HepG2 (cell line): ENCODE data around the gene SLC16A11. TPM values are rescaled to one million over a fixed set of nuclear protein-coding genes. Genes with fewer than 3 reads are reported as not detected.

ENCODE experiments used
- CCDC6 ChIP-seq: sonication (generic); formaldehyde crosslinking; IDR thresholded peaks from 2 replicates; pipeline ENCODE4 v1.8.1; 2022; ENCODE audit warnings: mild to moderate bottlenecking, missing genetic modification reagents, moderate library complexity
- E2F5 ChIP-seq: sonication (generic); formaldehyde crosslinking; conservative IDR thresholded peaks from 2 replicates; pipeline ENCODE4 v1.4.0; 2020; ENCODE audit warnings: missing genetic modification reagents
- EHMT2 ChIP-seq: fragments of 200-600 bp; sonication (generic); IDR thresholded peaks from 2 replicates; pipeline ENCODE4 v1.7.0; 2017; ENCODE audit warnings: antibody characterized with exemption, low read depth, low read length, borderline replicate concordance
- GATAD2A ChIP-seq: IDR thresholded peaks from 2 replicates; pipeline ENCODE4 v1.6.1; 2016
- MAZ ChIP-seq, 2 experiments: sonication (generic) in 1 of 2; formaldehyde crosslinking in 1 of 2; IDR thresholded peaks; 2 replicates each; pipeline versions ENCODE4 v1.5.0 to v1.6.1; 2012 to 2020; ENCODE audit warnings: low read depth in 2 of 2, mild to moderate bottlenecking in 2 of 2, borderline replicate concordance in 1 of 2, improper control_type of control experiment in 1 of 2, low read length in 1 of 2, missing genetic modification reagents in 1 of 2, moderate library complexity in 1 of 2
- PHF8 ChIP-seq: sonication (generic); formaldehyde crosslinking; IDR thresholded peaks from 2 replicates; pipeline ENCODE4 v1.5.0; 2020; ENCODE audit warnings: missing genetic modification reagents
- SIX4 ChIP-seq: sonication (generic); formaldehyde crosslinking; IDR thresholded peaks from 2 replicates; pipeline ENCODE4 v1.4.0; 2020; ENCODE audit warnings: missing genetic modification reagents
- SMAD1 ChIP-seq: sonication (generic); formaldehyde crosslinking; IDR thresholded peaks from 2 replicates; pipeline ENCODE4 v1.4.0; 2020; ENCODE audit warnings: missing genetic modification reagents, low read depth, mild to moderate bottlenecking, borderline replicate concordance
- SOX13 ChIP-seq, 3 experiments: fragments of 450-650 bp in 1 of 3; sonication (generic) in 1 of 3; formaldehyde crosslinking in 1 of 3; IDR thresholded peaks in 2 of 3; conservative IDR thresholded peaks in 1 of 3; 2 replicates each; pipeline versions ENCODE4 v1.5.0 to v1.6.1; 2016 to 2020; ENCODE audit warnings: antibody characterized with exemption in 1 of 3, mild to moderate bottlenecking in 1 of 3, missing compliant biosample characterization in 1 of 3, missing genetic modification reagents in 1 of 3, moderate library complexity in 1 of 3
- SP5 ChIP-seq: IDR thresholded peaks from 2 replicates; pipeline ENCODE4 v1.6.1; 2016; ENCODE audit warnings: low read depth, borderline replicate concordance
- TCF7L2 ChIP-seq: IDR thresholded peaks from 2 replicates; pipeline ENCODE4 v1.6.1; 2011; ENCODE audit warnings: mild to moderate bottlenecking, low read depth, low read length, moderate library complexity
- YY1 ChIP-seq: IDR thresholded peaks from 2 replicates; pipeline ENCODE4 v1.6.1; 2011; ENCODE audit warnings: low read length, low read depth, moderate library complexity, mild to moderate bottlenecking; ENCODE audit not compliant: insufficient read depth, insufficient replicate concordance
- ZBTB7B ChIP-seq: sonication (generic); formaldehyde crosslinking; IDR thresholded peaks from 2 replicates; pipeline ENCODE4 v1.4.0; 2020; ENCODE audit warnings: missing genetic modification reagents
- ZNF329 ChIP-seq: sonication (generic); formaldehyde crosslinking; IDR thresholded peaks from 2 replicates; pipeline ENCODE4 v1.9.0; 2021; ENCODE audit warnings: low read depth, mild to moderate bottlenecking, missing genetic modification reagents
- ZNF33B ChIP-seq: sonication (generic); formaldehyde crosslinking; IDR thresholded peaks from 2 replicates; pipeline ENCODE4 v1.5.1; 2020; ENCODE audit warnings: mild to moderate bottlenecking, missing genetic modification reagents
- ZNF501 ChIP-seq: sonication (generic); formaldehyde crosslinking; IDR thresholded peaks from 2 replicates; pipeline ENCODE4 v1.5.1; 2020; ENCODE audit warnings: mild to moderate bottlenecking, moderate library complexity, missing genetic modification reagents
- ZNF503 ChIP-seq: sonication (generic); formaldehyde crosslinking; IDR thresholded peaks from 2 replicates; pipeline ENCODE4 v1.4.0; 2020; ENCODE audit warnings: missing genetic modification reagents
- polyA plus RNA-seq, 8 experiments: library from polyadenylated mRNA; depleted of rRNA in 3 of 8; stranded (reverse) in 7 of 8; unstranded in 1 of 8; fragments of >200 nt; fragmentation: Illumina TruSeq in 4 of 8; extraction: Trizol in 4 of 8; gene quantifications; 2 replicates each; pipeline versions ENCODE4 v1.2.1 to v1.2.3, GENCODE V29; 2011 to 2016; ENCODE audit warnings: low read depth in 4 of 8, missing spikeins in 1 of 8, mixed read lengths in 1 of 8; ENCODE audit not compliant: insufficient read depth in 1 of 8
- total RNA-seq, 5 experiments: library from RNA; depleted of rRNA; stranded (reverse); fragments of >200 nt; fragmentation: Illumina TruSeq; extraction: Trizol; gene quantifications; 2 replicates each; pipeline ENCODE4 v1.2.3, GENCODE V29; 2016; ENCODE audit warnings: low read depth in 1 of 5
- TF ChIP-seq, protein P1 (sequence below): sonication (generic); formaldehyde crosslinking; IDR thresholded peaks from 2 replicates; pipeline ENCODE4 v1.5.1; 2020; ENCODE audit warnings: missing genetic modification reagents, mild to moderate bottlenecking, borderline replicate concordance
- TF ChIP-seq, protein P2 (sequence below): sonication (generic); formaldehyde crosslinking; IDR thresholded peaks from 2 replicates; pipeline ENCODE4 v1.5.0; 2020; ENCODE audit warnings: missing genetic modification reagents
- TF ChIP-seq, protein P3 (sequence below): sonication (generic); formaldehyde crosslinking; IDR thresholded peaks from 2 replicates; pipeline ENCODE4 v1.4.0; 2020; ENCODE audit warnings: mild to moderate bottlenecking, low read depth, missing genetic modification reagents

SLC16A11 gene
- total and polyA plus RNA-seq, 2 of the 13 experiments (the other 11 are each of a cell fraction or from before 2014, with no cell fraction given) = not detected

DNA sequence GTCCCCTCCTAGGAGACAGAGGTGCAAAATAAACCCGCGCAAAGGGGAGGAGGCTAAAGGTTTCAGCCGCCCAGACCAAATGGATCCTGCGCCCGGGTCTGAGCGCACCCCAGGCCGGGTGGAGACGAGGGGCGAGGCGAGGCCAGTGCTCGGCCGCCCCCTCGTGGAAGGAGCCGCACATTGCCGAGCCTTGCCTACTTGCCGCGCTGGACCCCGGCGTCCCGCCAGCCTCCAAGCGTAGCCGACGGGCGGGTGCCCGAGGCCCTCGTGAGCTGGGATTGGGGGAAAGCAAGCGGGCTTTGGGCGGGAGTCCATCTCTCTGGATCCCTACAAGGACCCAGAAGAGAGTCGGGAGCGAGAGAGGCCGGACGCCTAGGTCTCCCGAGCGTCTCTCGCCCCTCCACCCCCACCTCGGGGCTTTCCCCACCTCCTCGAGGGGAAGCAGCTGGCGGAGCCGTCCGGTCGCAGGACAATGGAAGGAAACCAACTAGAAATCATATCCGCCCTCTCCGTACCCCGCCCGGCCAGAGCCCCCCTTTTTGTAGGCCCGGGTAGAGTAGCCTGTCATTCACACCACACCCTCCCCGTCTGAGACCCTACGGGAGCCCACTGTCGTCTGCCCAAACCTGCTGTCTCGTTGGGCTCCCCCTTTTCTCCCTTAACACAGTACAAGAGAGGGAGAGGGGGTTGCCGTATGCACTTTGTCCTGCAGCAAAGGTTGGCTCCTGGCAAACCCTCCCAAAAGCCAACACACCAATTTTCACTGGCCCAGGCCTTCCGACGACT, 21.7 kb downstream of the SLC16A11 start (continued):
- TF ChIP-seq SP5 = no peak
- TF ChIP-seq PHF8 (CRISPR knock-in tag) = peak; percentile 50; the same call in 1 of the 2 replicates
- TF ChIP-seq ZBTB7B (CRISPR knock-in tag) = peak; percentile 85
- 0 out of 2 replicates have a peak, but pooled peaks have one; percentile 16 for TF ChIP-seq SIX4 (CRISPR knock-in tag)
- TF ChIP-seq CCDC6 = 0 out of 2 replicates have a peak, but pooled peaks have one; percentile 31
- TF ChIP-seq, protein P1, sequence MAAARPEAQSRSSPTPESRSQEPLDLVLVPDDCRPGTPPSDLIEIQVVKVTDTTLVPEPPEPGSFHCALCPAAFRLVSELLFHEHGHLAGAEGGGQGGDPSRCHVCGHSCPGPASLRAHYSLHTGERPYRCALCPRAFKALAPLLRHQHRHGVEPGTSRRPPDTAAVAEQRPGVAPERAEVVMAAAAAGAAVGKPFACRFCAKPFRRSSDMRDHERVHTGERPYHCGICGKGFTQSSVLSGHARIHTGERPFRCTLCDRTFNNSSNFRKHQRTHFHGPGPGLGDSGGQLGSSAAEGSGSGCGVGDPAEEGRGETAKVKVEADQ (CRISPR knock-in tag) = peak; percentile 55; the same call in 1 of the 2 replicates
- TF ChIP-seq SMAD1 (CRISPR knock-in tag) = no peak
- peak; percentile 52; the same call in 1 of the 2 replicates for TF ChIP-seq ZNF501 (CRISPR knock-in tag)
- TF ChIP-seq YY1 = peak; percentile 61
- no peak for TF ChIP-seq MAZ (IDR thresholded peaks at IDR 0.05; ENCODE audit: borderline replicate concordance, low read depth, low read length)
- TF ChIP-seq MAZ (CRISPR knock-in tag; IDR thresholded peaks at IDR 0.05; ENCODE audit: low read depth) = no peak
- TF ChIP-seq ZNF329 (CRISPR knock-in tag) = no peak
- TF ChIP-seq, protein P2, sequence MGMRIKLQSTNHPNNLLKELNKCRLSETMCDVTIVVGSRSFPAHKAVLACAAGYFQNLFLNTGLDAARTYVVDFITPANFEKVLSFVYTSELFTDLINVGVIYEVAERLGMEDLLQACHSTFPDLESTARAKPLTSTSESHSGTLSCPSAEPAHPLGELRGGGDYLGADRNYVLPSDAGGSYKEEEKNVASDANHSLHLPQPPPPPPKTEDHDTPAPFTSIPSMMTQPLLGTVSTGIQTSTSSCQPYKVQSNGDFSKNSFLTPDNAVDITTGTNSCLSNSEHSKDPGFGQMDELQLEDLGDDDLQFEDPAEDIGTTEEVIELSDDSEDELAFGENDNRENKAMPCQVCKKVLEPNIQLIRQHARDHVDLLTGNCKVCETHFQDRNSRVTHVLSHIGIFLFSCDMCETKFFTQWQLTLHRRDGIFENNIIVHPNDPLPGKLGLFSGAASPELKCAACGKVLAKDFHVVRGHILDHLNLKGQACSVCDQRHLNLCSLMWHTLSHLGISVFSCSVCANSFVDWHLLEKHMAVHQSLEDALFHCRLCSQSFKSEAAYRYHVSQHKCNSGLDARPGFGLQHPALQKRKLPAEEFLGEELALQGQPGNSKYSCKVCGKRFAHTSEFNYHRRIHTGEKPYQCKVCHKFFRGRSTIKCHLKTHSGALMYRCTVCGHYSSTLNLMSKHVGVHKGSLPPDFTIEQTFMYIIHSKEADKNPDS (CRISPR knock-in tag) = no peak
- TF ChIP-seq E2F5 (CRISPR knock-in tag) = peak; percentile 58; the same call in 1 of the 2 replicates
- 0 out of 2 replicates have a peak, but pooled peaks have one; percentile 52 for TF ChIP-seq ZNF33B
- no peak for TF ChIP-seq TCF7L2
- no peak for TF ChIP-seq SOX13 (IDR thresholded peaks at IDR 0.05)
- TF ChIP-seq SOX13 (CRISPR knock-in tag; conservative IDR thresholded peaks at IDR 0.05 in 1 of 2, IDR thresholded peaks at IDR 0.05 in 1 of 2) = 0 out of 4 replicates have a peak, but pooled peaks of 1 of the 2 experiments have one; percentile 9
- no peak for TF ChIP-seq EHMT2
- peak; percentile 64; the same call in 1 of the 2 replicates for TF ChIP-seq GATAD2A
- no peak for TF ChIP-seq ZNF503 (CRISPR knock-in tag)
- TF ChIP-seq, protein P3, sequence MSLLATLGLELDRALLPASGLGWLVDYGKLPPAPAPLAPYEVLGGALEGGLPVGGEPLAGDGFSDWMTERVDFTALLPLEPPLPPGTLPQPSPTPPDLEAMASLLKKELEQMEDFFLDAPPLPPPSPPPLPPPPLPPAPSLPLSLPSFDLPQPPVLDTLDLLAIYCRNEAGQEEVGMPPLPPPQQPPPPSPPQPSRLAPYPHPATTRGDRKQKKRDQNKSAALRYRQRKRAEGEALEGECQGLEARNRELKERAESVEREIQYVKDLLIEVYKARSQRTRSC (CRISPR knock-in tag) = no peak
